Right atrium auricular region (tissue), 2 donors: Measurements from ENCODE around the gene NOS1AP. TPM values are rescaled to one million over a fixed set of nuclear protein-coding genes. Genes with fewer than 3 reads are reported as not detected.

ENCODE experiments used
- DNase-seq: peaks from one replicate; pipeline ENCODE4 v3.0.0-alpha.2; 2019; ENCODE audit warnings: low spot score
- H3K27ac ChIP-seq, 2 donors: fragments of 200-600 bp; sonication (generic); 1 replicate in 1 of 2; 2 replicates in 1 of 2; pipeline ENCODE4 v1.5.1; 2016 to 2019
- H3K27me3 ChIP-seq, 2 donors: fragments of 200-600 bp; sonication (generic); one replicate each; pipeline versions ENCODE4 v1.5.1 to v1.6.0; 2017 to 2019
- H3K36me3 ChIP-seq: fragments of 200-600 bp; sonication (generic); one replicate; pipeline ENCODE4 v1.5.1; 2016
- H3K4me1 ChIP-seq, 2 donors: fragments of 200-600 bp; sonication (generic); one replicate each; pipeline versions ENCODE4 v1.5.1 to v1.6.0; 2017 to 2019
- H3K4me3 ChIP-seq, 2 donors: fragments of 200-600 bp; sonication (generic); 1 replicate in 1 of 2; 2 replicates in 1 of 2; pipeline ENCODE4 v1.5.1; 2017 to 2019; ENCODE audit warnings: mild to moderate bottlenecking in 1 of 2, moderate library complexity in 1 of 2
- H3K9me3 ChIP-seq, 2 donors: fragments of 200-600 bp; sonication (generic); one replicate each; pipeline ENCODE4 v1.5.1; 2019
- CTCF ChIP-seq, 2 donors: fragments of 200-600 bp; sonication (generic); IDR thresholded peaks; one replicate each; pipeline ENCODE4 v1.5.1; 2019; ENCODE audit warnings: antibody characterized with exemption in 2 of 2
- total RNA-seq, 2 donors: library from RNA; depleted of rRNA; stranded (reverse); fragments of >200 nt; gene quantifications; one replicate each; pipeline ENCODE4 v1.1.0, GENCODE V29; 2016

NOS1AP gene
- total RNA-seq, 2 donors from 2014 or later: 2.2 to 2.4 TPM

- no peak for DNase-seq
- Histone ChIP-seq H3K27ac (no peak overlapping the region), H3K36me3 (no peaks in the 10 kb centered on the region), H3K4me3 (no peak overlapping the region), H3K9me3 (no peaks in the 10 kb centered on the region), H3K4me1 (no peaks in the 10 kb centered on the region), H3K27me3 (no peaks in the 10 kb centered on the region)
- TF ChIP-seq CTCF (IDR thresholded peaks at IDR 0.05): no peak
Measured at GRCh38 chr1:162327144-162327787, 257.8 kb downstream of the NOS1AP start.

GRCh38 chr1:162327788-162328165 is 258.3 kb downstream of the NOS1AP start:
- no peaks in the 10 kb centered on the region for H3K36me3 ChIP-seq
- no peak for DNase-seq
- no peaks in the 10 kb centered on the region for H3K9me3 ChIP-seq
- H3K4me1 ChIP-seq: no peaks in the 10 kb centered on the region
- H3K4me3 ChIP-seq: no peak overlapping the region
- no peak overlapping the region for H3K27ac ChIP-seq
- no peaks in the 10 kb centered on the region for H3K27me3 ChIP-seq
- no peak for TF ChIP-seq CTCF (IDR thresholded peaks at IDR 0.05)

GRCh38 chr1:162328512-162328911 is 259.0 kb downstream of the NOS1AP start:
- Histone ChIP-seq H3K27ac (no peak overlapping the region), H3K27me3 (no peaks in the 10 kb centered on the region), H3K9me3 (no peaks in the 10 kb centered on the region), H3K36me3 (no peaks in the 10 kb centered on the region), H3K4me3 (no peak overlapping the region), H3K4me1 (no peaks in the 10 kb centered on the region)
- no peak for TF ChIP-seq CTCF (IDR thresholded peaks at IDR 0.05)
- no peak for DNase-seq

GRCh38 chr1:162329826-162330225 is 260.3 kb downstream of the NOS1AP start:
- no peak overlapping the region for H3K27ac ChIP-seq
- TF ChIP-seq CTCF (IDR thresholded peaks at IDR 0.05): no peak
- no peaks in the 10 kb centered on the region for H3K36me3 ChIP-seq
- H3K4me3 ChIP-seq: no peak overlapping the region
- H3K9me3 ChIP-seq: no peaks in the 10 kb centered on the region
- no peaks in the 10 kb centered on the region for H3K27me3 ChIP-seq
- DNase-seq: no peak
- H3K4me1 ChIP-seq: no peaks in the 10 kb centered on the region

- Histone ChIP-seq H3K27me3 (no peaks in the 10 kb centered on the region), H3K9me3 (no peaks in the 10 kb centered on the region), H3K4me1 (no peaks in the 10 kb centered on the region), H3K27ac (no peak overlapping the region), H3K36me3 (no peaks in the 10 kb centered on the region), H3K4me3 (no peak overlapping the region)
- no peak for DNase-seq
- TF ChIP-seq CTCF (IDR thresholded peaks at IDR 0.05): no peak
Measured at GRCh38 chr1:162333991-162334390, 264.5 kb downstream of the NOS1AP start.

- no peak for TF ChIP-seq CTCF (IDR thresholded peaks at IDR 0.05)
- Histone ChIP-seq H3K4me1 (no peaks in the 10 kb centered on the region), H3K36me3 (no peaks in the 10 kb centered on the region), H3K9me3 (no peaks in the 10 kb centered on the region), H3K27ac (no peak overlapping the region), H3K4me3 (no peak overlapping the region), H3K27me3 (no peaks in the 10 kb centered on the region)
- DNase-seq: no peak
Measured at GRCh38 chr1:162335126-162335525, 265.6 kb downstream of the NOS1AP start.
